ENCODE measurements around the gene PPP3R1.

GRCh38 chr2:68263632-68264031 lies 11.3 kb upstream of the PPP3R1 start:
- TF ChIP-seq CTCF (IDR thresholded peaks at IDR 0.05 in 4 of 5, conservative IDR thresholded peaks at IDR 0.05 in 1 of 5) (no peak), POLR2A (IDR thresholded peaks at IDR 0.05) (no peak)
